ENCODE measurements around the gene TAF1C.

TAF1C gene

DNA sequence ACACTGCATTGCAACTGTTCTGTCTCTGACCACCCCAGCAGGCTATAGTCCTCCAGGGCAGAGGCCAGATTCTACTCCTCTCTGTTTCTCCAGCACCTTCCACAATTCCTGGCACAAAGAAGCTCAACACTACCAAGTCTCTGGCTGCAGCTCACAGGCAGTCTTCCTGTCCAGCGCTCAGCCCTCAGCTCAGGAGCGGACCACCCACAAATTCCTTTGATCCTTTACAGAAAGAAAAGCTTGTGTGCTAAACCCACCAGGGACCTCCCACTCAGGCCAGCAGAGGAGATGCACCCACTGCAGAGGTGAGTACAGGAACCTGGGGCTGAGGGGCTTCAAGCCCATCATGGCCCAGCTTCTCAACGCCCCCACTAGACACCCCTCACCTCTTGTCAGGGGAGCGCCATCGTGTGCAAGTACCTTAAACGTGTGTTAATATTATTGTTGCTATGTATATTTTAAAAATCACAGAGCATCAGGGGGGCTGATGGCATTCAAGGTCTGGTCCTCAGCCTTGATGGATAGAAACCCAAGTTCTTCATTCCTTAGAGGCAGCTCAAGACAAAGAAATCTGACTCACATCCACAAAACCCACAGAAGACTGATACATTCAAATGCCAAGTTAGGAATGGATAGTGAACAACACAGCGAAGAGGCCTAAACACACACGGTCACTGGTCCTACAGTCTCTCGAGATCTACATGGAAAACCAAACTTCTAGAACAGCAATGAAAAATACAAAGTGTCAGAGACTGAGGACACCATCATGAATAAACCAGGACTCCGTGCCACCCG, 50.3 kb downstream of the TAF1C start:
- Histone ChIP-seq H3K36me3 (ENCODE audit: control insufficient read depth, low read depth, low read length) (no peaks in the 10 kb centered on the region), H3K27ac (ENCODE audit: low read length) (no peak overlapping the region), H3K4me1 (ENCODE audit: control insufficient read depth, low read depth, low read length) (peaks cover 21% of the 10 kb centered on the region), H3K27me3 (ENCODE audit: control insufficient read depth, insufficient read depth, low read length) (no peaks in the 10 kb centered on the region), H3K4me3 (ENCODE audit: low read length) (no peak overlapping the region), H3K9ac (ENCODE audit: low read length) (no peak overlapping the region), H3K9me3 (ENCODE audit: control insufficient read depth, low read depth, low read length) (no peaks in the 10 kb centered on the region)

DNA sequence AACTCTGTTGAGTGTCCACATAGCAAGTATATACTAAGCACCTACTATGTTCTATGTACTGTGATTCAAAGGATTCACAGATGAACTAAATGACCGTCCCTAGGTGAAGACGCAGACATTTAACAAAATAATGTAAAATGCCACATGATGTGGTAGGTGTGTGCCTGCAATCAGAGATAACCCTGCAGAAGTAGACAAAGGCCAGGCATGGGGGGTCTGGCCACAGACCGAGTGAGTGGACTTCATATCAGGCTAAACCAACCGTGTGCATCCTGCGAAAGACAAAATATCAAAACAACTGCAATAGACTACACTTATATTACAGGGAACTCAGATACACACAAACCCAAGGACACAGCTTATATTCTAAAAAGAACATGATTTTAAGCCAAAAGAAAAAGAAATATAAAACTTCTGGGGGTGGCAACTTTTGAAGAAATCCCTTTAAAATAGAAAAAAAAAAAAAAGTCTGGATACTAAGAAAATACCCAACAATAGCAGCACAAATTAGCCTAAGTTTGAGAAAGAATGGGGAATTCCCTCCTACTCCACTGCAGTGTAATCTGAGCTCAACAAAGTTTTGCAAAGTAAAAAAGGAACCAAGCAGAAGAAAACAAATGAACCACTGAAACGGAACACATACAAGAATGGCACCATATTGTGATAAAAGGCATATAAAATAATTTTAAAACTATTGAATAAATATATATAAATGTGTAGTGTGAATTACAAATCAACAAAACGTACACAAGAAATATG, 54.2 kb downstream of the TAF1C start:
- no peak overlapping the region for H3K9ac ChIP-seq (ENCODE audit: low read length)
- H3K4me1 ChIP-seq (ENCODE audit: control insufficient read depth, low read depth, low read length): peaks cover 5% of the 10 kb centered on the region
- H3K4me3 ChIP-seq (ENCODE audit: low read length): no peak overlapping the region
- H3K27me3 ChIP-seq (ENCODE audit: control insufficient read depth, insufficient read depth, low read length): no peaks in the 10 kb centered on the region
- H3K27ac ChIP-seq (ENCODE audit: low read length): no peak overlapping the region
- no peaks in the 10 kb centered on the region for H3K9me3 ChIP-seq (ENCODE audit: control insufficient read depth, low read depth, low read length)
- peaks cover 22% of the 10 kb centered on the region for H3K36me3 ChIP-seq (ENCODE audit: control insufficient read depth, low read depth, low read length)

DNA sequence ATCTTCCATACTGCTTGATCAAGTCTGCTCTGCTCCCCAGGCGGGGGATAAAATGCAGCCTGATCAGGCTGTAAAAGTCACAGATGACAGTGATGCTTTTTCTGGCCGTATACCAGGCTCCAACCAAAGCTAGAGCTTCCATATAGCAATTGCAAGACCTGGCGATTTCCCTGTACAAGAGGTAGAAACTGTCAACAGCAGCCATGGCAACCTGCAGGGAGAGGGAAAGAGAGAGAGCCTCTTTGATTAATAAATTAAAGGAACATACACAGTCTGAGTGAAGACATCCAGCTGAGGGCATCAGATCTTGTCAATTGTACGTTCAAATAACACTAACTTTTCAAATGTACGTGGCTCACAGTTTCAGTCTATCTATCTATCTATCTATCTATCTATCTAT, 55.7 kb downstream of the TAF1C start:
- H3K9me3 ChIP-seq (ENCODE audit: control insufficient read depth, low read depth, low read length): no peaks in the 10 kb centered on the region
- peaks cover 4% of the 10 kb centered on the region for H3K4me1 ChIP-seq (ENCODE audit: control insufficient read depth, low read depth, low read length)
- H3K4me3 ChIP-seq (ENCODE audit: low read length): no peak overlapping the region
- H3K36me3 ChIP-seq (ENCODE audit: control insufficient read depth, low read depth, low read length): peaks cover 29% of the 10 kb centered on the region
- H3K9ac ChIP-seq (ENCODE audit: low read length): no peak overlapping the region
- H3K27me3 ChIP-seq (ENCODE audit: control insufficient read depth, insufficient read depth, low read length): no peaks in the 10 kb centered on the region
- no peak overlapping the region for H3K27ac ChIP-seq (ENCODE audit: low read length)

Measured in iPS-18a (cell line).